T-helper 2 cell treated with Interferon-gamma antibody and Interleukin-4, amounts not matched to agents 100 ng/mL and 5 ng/mL, for 36 hours (primary cell): ENCODE measurements around the gene GIT1. TPM values are rescaled to one million over a fixed set of nuclear protein-coding genes. Genes with fewer than 3 reads are reported as not detected.

Source experiments
- intact Hi-C: fragments of 100-400 bp; cut with micrococcal nuclease; formaldehyde crosslinking; loops from one replicate; pipeline ENCODE4 v1.15.1; 2023
- total RNA-seq: library from RNA; stranded (reverse); gene quantifications from 2 replicates; pipeline ENCODE4 v1.2.3, GENCODE V29; 2022

The GIT1 gene, protein sequence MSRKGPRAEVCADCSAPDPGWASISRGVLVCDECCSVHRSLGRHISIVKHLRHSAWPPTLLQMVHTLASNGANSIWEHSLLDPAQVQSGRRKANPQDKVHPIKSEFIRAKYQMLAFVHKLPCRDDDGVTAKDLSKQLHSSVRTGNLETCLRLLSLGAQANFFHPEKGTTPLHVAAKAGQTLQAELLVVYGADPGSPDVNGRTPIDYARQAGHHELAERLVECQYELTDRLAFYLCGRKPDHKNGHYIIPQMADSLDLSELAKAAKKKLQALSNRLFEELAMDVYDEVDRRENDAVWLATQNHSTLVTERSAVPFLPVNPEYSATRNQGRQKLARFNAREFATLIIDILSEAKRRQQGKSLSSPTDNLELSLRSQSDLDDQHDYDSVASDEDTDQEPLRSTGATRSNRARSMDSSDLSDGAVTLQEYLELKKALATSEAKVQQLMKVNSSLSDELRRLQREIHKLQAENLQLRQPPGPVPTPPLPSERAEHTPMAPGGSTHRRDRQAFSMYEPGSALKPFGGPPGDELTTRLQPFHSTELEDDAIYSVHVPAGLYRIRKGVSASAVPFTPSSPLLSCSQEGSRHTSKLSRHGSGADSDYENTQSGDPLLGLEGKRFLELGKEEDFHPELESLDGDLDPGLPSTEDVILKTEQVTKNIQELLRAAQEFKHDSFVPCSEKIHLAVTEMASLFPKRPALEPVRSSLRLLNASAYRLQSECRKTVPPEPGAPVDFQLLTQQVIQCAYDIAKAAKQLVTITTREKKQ
- 62.9 and 66.7 TPM in 2 replicates for total RNA-seq

DNA sequence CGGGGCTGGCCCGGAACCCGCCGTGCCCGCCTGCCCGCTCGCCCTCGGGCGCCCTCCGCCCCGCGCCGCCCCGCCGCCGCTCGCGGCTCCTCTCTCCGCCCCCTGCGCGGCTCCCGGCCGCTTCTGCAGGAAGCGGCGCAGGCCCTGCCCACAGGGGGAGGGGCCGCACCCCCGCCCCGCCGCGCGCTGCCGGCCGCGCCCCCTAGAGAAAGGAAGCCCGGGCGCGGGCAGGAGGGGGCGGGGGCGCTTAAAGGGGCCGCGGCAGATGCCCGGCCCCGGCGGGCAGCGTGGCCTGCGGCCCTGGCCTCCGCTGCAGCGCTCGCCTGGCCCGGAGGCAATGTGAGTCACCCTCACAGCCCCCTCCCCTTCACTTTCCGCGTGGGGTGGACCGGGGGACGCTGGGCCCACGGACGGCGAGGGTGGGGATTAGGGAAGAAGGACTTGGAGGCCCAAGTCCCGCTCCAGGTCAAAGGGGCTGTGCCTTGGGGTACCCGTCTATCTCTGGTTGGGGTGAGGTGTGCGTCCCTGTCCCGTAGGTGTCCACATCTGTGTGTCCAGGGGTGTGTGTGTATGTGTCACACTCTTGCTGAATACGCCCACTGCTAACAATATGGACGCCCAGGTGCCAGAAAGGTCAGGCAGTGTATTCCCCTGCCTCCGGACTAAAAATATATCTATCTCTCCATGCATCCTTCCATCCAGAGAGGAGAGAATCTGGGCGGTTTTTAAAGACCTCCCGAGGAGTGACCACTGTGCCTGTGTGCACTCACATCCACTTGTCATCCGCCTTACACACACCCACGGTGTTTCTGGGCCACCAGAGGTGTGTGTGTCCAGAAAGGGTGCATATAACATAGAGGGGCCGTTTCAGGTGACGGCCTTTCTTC is at the start of gene GIT1:
GIT1 (minus strand) TSS at position 125 of the 887 bp plus-strand sequence. CDS start 270 bp downstream, outside the sequence.
- intact Hi-C loops, result loop anchor here (1.0 to 10.0 kb wide), 2 partner anchors 26 to 345 kb away; partner anchors contain the start of gene SSH2

DNA sequence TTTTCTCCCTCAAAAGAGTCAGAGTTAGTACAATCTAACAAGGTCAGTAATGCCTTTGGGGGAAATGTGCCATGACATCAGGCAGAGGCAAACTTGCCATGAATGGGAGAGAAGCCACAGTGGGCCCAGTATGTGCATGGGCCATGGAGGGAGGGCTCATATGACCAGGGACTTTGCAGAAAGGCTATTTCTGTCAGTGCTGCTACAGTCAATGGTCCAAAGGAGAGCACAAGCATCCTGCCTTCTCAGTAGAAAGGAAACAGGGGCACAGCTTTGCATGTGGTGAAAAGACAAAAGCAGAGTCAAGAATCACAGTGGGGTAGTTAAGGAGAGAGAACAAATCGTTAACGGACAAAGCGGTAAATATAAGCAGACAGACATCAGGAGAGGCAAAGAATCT is 44.4 kb upstream of the GIT1 start:
- intact Hi-C loops, result loop anchor here (10.0 kb wide), 1 partner anchor 461 kb away; no protein-coding TSS in a partner anchor

DNA sequence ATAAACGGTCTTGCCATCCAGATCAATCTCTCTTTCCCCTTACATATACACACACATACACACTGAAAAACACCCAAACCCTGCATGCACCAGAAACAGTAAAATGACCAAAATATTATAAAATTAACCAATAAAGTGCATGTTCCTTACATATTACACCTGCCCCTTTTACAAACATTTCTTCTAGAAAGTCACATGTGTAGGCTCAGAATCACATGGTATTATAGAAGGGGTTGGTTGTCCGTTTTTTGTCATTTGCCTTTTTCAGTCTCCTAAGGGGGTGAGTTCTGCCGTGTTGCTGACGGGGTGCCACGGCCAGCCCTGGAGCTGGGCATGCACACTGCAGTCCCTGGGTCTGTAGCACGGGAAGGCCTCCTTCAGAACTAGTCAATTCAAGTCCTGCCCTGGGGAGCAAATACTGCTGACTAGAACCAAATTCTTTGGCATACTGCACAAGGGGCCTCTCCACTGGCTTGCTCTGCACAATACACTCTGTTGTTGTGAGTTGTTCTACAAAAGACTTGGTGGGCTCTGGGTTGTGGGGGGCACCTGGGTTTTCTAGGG is 41.3 kb upstream of the GIT1 start:
- intact Hi-C loops, result loop anchor here (10.0 kb wide), 1 partner anchor 464 kb away; no protein-coding TSS in a partner anchor

DNA sequence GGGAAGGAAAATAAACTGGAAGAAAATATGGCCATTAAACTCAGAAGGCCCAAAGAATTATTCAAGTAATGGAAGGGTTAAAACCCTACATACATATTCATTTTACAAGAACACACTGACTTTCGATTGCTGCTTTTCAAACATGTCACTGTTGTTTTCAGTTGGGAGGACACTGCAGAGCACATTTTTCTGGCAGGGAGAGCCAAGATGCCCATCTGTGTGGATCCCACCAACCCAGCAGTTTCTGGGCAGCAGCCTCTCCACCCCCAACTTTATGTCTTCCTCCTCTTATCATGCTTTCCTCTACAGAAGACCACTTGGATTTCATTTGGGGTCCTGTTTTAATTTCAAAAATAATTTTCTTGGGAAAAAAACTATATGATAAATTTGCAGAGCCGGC is 40.4 kb upstream of the GIT1 start:
- intact Hi-C loops, result loop anchor here (10.0 kb wide), 1 partner anchor 465 kb away; no protein-coding TSS in a partner anchor

DNA sequence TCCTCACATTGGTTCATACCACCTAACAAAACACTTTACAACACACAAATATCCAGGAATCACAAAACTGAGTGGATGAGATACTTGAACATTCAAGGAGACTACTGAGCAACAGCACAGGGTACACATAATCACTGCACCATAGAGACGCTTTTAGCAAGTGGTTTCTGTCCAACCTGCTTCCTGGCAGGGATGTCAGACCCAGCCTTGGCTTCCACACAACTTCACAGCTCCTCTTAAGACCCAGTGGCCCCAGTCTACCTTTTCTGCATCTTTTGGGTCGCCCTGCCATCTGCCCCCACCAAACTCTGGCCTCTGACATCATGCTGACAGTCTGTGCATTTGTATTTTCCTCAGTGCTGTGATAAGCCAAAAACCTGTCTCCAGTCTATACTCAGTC is 39.2 kb upstream of the GIT1 start:
- intact Hi-C loops, result no loop called here

DNA sequence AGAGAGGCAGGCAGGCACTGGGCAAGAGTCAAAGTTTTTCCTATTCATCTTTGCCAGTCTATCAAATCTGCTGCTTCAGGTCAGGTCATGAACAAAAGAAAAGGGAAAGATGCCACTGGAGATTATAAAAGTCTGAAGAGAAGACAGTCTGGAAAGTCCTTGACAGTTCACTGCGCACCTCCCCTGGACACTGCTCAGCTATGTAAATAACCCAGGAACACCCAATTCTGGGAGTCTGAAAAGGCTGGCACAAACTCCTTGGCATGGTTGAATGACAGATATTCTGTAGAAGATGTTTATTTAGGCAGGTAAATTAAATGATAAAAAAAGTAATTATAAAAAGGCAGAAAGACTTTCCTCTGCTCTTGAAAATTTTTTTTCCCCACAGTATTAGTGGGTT is 38.5 kb upstream of the GIT1 start:
- intact Hi-C loops, result no loop called here

DNA sequence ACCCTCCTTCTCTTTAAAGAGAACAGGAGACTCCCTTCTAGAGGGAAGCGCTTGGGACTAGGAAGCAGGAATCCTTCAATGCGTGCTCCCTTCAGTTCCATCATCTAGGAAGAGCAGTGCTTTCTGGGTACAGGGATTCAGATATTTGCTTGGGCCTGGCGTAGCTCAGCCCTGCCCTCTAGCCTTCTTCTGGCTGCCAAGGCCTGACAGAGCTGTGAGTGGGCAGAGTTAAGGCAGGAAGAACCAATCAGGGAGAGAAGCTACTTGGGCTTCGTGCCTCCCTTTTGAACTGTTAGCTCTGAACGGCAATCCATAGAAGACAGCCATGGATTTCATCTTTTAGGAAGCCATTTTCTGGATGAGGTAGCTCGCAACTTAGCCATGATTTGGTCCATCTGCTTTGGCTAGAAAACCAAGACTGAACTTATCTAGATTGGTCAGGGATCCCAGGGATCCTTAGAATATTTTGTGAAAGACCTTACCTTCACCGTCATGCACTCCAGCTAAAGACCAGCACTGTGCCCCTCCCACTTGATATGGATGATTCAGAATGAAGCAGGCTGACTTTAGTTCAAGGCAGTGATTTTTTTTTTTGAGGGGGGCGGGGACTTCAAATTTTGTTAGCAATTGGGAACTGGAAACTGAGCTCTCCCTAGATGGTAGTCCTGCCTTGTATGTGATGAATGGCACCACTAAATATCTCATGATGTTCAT is 35.7 kb upstream of the GIT1 start:
- intact Hi-C loops, result no loop called here

DNA sequence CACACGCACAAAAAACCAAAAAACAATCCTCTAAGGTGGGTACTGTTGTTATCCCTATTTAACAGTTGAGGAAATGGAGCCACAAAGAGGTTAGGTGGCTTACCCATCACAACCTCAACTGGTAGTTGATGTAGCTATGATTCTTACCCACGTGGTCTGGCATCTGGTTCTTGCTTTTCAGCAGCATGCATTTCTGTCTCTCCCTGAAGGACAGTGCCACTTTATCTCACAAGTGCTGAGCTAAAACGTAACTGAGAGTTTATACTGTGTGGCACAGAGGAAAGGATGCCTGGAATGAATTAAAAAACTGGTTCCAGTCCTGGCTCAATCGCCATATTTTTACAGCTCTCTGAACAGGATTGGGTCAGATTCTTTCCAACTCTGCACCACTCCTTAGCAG is 35.1 kb upstream of the GIT1 start:
- intact Hi-C loops, result no loop called here

DNA sequence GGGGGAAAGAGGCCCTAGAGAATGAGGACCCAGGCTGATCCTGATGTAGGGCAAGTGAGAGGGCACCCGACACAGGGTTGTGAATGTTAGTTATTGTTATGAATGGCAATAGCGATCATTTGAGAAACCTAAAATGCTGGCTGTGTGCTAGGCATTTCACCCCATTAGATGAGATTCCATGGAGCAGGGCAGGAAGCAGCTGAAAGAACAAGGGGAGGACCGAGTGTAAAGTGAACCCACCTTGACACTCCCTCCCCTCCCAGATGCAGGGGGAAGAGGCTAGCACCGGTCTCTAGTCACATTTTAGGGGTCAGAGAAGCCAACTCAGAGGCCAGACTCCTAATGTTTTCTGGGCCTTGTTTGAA is 33.8 kb upstream of the GIT1 start:
- intact Hi-C loops, result no loop called here

DNA sequence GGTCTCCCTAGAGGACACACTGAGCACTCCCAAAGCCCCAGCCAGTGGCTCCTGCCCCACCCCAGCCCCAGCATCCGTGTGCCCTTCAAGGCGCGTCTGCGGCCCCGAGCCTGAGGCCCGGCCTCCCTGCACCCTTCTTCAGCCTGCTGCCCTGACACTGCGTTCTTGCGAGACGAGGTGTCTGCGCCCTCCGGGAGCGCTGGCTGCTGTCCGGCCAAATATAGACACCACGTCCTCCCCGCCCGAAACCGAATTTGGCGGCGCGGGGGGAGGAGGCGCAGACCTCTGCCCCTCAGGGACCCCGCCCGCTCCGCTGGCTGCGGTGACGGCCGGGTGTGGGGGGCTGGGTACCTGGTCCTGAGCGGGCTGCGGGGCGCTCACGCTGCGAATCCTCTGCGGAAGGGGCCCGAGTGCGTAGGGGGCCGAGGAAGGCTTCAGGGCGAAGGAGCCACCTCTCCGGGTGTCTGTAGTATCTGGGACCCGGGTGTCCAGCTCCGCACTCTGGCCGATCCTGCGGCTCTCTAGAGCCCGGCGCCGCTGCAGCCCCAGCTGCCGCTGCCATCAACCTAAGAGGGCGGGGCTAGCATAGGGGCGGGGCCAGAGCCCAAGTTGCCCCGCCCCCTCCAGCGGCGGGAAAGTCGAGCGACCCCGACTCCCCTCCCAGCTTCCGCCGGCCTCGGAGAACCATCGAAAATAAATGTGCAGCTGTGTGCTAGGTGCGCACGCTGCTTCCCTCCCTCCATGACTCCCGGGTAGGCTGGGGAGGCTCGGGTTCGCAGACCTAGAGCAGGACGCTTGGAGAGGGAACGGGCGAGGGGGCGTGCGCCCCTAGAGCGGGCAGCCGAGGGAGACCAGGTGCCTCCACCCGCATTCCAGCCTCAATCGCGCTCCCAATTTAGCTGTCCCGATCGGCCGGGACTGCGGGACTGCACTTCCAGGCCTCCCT is 33.2 kb upstream of the GIT1 start, which contains the start of gene CORO6:
CORO6 (minus strand) TSS at position 576 of the 946 bp plus-strand sequence. CDS start 1,491 bp downstream, outside the sequence.
- intact Hi-C loops, result no loop called here

DNA sequence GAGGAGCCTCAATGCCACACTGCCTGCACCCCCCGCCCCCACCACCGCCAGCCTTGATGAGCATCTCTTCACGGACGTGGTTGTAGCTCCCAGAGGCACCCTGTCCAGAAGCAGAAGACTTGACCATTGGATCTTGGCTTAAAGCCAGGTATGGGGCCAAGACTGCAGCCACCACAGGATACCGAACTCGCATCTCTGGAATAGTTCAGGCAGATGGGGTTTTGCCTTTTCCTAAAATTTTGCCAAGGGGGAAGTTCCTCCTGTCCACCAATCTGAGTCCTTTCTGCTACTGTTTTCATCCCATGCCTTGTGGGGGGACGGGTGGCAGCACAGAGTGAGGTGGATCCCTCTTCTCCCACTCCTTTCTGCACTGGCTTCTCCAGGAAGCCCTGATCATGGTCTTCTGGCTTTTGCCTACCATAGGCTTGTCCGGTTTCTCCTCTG is 32.3 kb upstream of the GIT1 start:
- intact Hi-C loops, result no loop called here

DNA sequence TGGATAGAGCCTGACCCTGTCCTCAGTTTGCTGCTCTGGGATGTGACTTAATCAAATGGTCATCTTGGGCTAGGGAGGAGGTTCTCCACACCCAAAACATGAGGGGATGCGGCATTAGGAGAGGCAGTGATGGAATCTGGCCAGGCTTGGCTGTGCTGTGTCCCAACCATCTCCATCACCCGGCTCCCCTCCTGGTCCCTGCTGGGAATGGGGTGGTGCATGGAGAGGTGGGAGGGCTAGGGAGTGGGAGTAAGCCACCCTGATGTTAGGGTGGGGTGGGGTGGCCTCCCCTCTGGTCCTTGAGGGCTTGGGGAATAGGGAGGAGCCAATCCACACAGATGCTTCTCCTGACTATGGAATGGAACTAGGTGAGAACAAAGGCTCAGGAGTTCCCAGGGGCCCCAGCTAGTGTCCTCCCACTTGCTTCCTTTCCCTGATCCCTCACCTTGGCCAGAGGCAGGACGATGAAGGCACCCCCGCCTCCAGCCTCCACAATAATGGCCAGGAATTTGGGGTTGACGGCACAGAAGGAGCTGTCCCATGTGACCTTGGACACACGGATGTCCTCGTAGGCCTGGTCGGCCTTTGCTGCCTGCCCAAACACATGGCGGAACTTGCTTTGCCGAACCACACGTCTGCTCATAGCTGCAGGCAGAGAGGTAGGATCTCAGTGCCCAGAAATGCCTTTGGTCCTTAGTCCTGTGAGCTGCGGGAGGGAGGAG is 31.5 kb upstream of the GIT1 start:
- intact Hi-C loops, result no loop called here

DNA sequence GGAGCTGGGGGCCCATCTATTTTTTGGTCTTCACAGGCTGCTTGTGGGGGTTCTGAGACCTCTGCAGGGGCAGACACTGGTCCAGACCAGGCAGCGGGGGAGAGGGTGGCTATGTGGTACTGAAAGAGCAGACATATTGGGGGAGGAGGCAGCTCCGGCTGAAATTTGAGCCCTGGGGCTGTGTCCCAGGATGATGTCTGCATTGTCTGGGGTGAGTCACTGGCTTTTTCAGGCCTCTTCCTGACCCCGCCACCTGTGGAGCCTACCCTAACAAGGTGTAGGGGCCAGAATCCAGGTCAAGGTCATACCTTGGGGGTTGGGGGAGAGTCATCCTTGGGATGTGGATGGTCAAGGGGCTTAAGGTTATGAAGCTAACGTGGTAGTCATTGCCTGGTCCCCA is 30.8 kb upstream of the GIT1 start:
- intact Hi-C loops, result no loop called here

DNA sequence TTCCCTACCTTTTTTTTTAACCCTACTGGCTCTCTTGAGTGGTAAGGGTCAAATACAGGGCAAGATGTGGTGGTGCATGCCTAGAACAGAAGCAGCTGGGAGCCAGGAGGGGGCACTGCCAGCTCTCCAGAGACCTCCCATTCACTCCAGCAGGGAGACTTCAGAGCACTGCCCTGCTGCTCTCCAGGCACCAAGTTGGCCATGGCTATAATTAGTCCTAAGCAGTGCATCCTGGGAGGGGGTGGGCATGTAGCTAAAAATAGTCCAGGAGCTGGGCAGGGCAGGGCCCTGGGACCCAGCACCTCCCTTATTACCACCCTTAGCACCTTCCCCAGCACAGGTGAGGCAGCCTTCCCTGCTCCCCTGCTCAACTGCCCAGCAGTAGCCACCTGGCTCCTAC is 29.8 kb upstream of the GIT1 start:
- intact Hi-C loops, result loop anchor here (2.0 to 5.0 kb wide), 3 partner anchors 38 to 313 kb away; partner anchors contain the start of gene SSH2

DNA sequence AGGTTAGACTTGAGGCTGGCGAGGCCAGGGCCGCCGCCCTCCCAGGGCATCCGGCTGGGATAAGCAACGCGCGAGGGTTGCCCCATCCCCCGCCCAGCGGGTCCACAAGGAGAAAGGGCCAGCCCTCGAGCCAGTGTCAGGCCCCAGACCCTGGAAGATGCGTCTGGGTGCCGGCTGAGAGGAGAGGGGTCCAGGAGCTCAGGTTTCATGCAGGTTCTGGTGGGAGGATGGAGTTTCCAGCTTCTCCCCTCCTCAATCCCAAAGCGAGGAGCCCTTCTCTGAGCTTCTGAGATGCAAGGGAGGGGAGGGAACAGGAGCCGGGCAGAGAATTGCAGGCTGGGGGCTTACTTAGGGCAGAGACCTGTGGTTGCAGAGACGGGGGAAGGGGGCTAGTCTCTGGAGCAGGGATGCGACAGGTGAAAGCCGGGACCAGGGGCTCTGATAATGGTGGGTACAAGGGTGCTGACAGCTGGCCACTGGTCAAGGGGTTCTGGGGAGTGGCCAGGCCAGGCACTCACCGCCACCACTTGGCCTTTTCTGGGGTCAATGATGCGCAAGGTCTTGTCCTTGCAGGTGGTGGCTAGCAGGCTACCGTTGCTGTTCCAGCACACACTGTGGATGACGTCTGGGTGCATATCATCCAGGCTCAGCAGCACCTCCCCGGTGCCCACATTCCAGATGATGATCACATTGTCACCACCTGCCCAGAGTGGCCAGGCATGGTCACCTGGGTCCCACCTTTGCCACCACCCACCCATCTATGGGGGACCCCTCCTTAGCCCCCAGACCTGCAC is 29.0 kb upstream of the GIT1 start:
- intact Hi-C loops, result loop anchor here (2.0 to 5.0 kb wide), 3 partner anchors 38 to 314 kb away; partner anchors contain the start of gene SSH2

DNA sequence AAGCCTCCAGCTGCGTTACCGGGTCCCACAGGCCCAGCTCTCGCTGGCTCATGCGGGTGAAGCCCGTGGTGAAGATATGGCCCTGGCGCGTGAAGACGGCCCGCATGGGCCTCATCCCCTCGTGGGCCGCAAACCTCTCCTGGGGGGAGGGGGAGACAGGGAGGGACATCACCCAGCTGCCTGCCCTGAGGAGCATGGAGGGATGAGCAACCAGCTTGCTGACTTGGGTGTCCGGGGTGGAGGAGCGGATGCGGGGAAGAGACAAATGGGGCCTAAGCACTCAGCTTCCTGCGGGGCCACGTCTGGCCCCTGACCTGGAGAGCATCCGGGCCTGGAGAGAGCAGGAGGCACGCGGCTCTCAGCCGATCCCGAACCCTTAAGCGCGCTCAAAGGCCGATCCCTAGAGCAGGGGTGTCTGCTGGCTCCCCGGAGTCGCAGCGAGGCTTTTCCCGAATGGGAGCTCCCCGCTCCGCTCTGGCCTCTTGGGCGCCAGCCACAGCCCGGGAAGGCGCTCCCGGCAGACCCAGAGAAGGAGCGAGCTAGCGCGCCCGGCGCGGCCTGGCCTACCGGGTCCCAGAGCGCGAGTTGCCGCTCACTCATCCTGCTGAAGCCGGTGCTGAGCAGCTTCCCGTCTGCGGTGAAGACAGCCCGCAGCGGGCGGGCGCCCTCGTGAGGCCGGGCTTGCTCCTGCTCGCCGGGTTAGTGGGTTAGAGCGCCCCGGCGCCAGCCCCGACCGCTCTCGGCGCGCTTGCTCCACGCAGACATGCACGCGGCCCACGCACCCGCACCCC is 28.2 kb upstream of the GIT1 start:
- intact Hi-C loops, result loop anchor here (1.0 to 5.0 kb wide), 5 partner anchors 37 to 315 kb away; partner anchors contain the start of gene SSH2
